Mucosa of stomach (tissue), 1 donor: Measurements from ENCODE around the gene CD52.
"Not testable (repeated sequence)": the region's sequence is repeated elsewhere in the genome, so short reads cannot be mapped to it uniquely, and the experiment has no call there.

Source experiments
- H3K27me3 ChIP-seq: one replicate; pipeline ENCODE4 v1.7.0; 2013; ENCODE audit warnings: mild to moderate bottlenecking, low read length; ENCODE audit not compliant: control insufficient read depth, insufficient read depth
- H3K36me3 ChIP-seq: one replicate; pipeline ENCODE4 v1.7.0; 2013; ENCODE audit warnings: low read length; ENCODE audit not compliant: control insufficient read depth, insufficient read depth
- H3K4me1 ChIP-seq: one replicate; pipeline ENCODE4 v1.7.0; 2013; ENCODE audit warnings: mild to moderate bottlenecking, low read length; ENCODE audit not compliant: control insufficient read depth, insufficient read depth
- H3K4me3 ChIP-seq: one replicate; pipeline ENCODE4 v1.7.0; 2013; ENCODE audit warnings: low read length
- H3K9ac ChIP-seq: one replicate; pipeline ENCODE4 v1.7.0; 2013; ENCODE audit warnings: mild to moderate bottlenecking, low read length, moderate library complexity
- H3K9me3 ChIP-seq: one replicate; pipeline ENCODE4 v1.7.0; 2013; ENCODE audit warnings: mild to moderate bottlenecking, low read length, moderate library complexity; ENCODE audit not compliant: control insufficient read depth
- donor health status: Pancreatic carcinoma.

CD52 gene

DNA sequence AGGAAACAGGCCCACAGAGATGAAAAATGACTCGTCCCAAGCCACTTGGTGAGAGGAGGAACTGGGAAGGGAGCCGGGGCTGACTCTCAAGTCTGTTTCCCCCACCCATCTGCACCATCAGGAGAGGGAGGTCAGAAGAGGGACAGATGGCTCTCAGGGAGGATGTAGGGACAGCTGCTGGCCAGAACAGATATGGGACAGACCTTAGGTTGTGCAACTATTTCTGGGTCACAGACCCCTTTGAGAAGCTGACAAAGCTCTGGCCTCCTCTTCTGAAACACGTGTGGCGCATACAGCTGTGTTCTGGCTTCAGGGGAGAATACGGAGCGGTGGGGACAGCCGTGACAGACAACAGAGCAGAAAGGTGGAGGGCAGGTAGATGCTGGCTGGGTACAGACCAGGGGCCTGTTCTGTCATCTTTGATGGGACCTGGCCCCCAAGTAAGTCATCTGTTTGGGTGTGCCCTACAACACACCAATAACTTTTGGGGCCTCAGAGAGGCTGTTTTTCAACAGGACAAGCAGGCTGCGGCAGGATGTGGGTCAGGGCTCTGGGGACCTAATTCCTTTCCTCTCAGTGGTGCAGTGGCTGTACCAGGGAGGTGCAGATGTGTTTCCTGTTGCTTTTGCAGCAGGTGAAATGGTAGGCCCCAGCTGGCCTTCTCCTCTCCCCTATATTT lies 30.6 kb upstream of the CD52 start:
- H3K4me3 ChIP-seq = no peak overlapping the region
- no peaks in the 10 kb centered on the region for H3K9me3 ChIP-seq
- peaks cover 53% of the 10 kb centered on the region for H3K4me1 ChIP-seq
- H3K36me3 ChIP-seq = no peaks in the 10 kb centered on the region
- H3K27me3 ChIP-seq = no peaks in the 10 kb centered on the region
- no peak overlapping the region for H3K9ac ChIP-seq

DNA sequence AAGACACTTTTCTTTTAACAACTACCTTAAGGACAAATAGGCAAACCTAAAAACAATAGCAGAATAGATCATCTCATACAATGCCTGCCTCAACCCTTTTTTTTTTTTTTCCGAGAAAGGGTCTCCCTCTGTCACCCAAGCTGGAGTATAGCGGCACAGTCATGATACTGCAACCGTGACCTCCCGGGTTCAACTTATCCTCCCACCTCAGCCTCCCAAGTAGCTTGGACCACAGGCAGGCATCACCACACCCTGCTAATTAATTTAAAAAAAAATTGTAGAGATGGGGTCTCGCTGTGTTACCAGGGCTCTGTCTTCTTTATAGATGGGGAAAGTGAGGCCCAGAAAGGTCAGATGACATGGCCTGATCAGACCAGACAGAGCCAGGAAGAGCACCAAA lies 29.9 kb upstream of the CD52 start:
- Histone ChIP-seq H3K4me1 (peaks cover 51% of the 10 kb centered on the region), H3K9ac (no peak overlapping the region), H3K27me3 (no peaks in the 10 kb centered on the region), H3K4me3 (no peak overlapping the region), H3K36me3 (no peaks in the 10 kb centered on the region), H3K9me3 (no peaks in the 10 kb centered on the region)

GRCh38 chr1:26288311-26288941 lies 29.3 kb upstream of the CD52 start:
- H3K9ac ChIP-seq = no peak overlapping the region

DNA sequence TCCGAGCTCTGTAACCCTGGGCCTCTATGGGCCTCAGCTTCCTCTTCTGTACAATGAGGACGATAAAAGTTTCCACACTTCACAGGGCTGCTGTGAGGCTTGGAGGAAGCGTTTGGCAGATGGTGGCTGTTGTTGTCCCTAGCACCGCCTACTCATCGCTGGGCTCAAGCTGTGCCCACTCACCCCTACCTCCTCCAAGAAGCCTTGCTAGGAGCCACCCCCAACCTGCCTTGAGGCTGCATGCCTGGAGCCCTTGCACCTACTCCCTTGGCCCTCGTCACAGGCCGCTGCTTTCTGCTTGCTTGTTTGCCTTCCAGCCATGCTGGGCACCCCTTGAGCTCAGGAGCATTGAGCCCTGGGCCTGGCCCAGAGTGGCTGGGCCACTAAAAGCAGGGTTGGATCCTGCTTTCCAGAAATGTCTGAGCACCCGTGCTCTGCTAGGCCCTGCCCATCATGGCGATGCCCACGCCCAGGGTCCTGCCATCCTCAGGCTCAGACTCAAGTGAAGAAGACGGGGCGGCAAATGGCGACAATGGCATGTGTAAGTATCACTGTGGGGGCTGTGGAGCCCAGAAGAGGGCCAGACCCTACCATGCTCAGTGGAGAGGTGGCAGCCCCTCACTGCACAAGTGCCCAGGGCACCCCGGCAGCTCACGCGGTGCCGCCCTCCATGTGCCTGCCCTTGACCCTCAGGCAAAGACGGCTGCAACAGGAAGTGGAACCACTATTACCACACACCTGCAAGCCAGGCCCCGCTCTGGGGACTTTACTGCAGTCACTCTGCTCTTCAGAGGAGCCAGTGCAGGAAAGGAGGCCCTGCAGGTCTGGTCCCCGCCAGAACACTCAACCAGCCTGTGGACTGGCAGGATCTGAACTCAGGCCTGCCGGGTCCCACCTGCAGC lies 28.3 kb upstream of the CD52 start:
- no peaks in the 10 kb centered on the region for H3K9me3 ChIP-seq
- no peaks in the 10 kb centered on the region for H3K36me3 ChIP-seq
- no peaks in the 10 kb centered on the region for H3K27me3 ChIP-seq
- H3K4me3 ChIP-seq = no peak overlapping the region
- no peak overlapping the region for H3K9ac ChIP-seq
- H3K4me1 ChIP-seq = peaks cover 36% of the 10 kb centered on the region

More at GRCh38 chr1:26288311-26288941, 29.3 kb upstream of the CD52 start:
- Histone ChIP-seq H3K9me3 (no peaks in the 10 kb centered on the region), H3K4me3 (no peak overlapping the region), H3K36me3 (no peaks in the 10 kb centered on the region), H3K4me1 (peaks cover 45% of the 10 kb centered on the region), H3K27me3 (no peaks in the 10 kb centered on the region)

DNA sequence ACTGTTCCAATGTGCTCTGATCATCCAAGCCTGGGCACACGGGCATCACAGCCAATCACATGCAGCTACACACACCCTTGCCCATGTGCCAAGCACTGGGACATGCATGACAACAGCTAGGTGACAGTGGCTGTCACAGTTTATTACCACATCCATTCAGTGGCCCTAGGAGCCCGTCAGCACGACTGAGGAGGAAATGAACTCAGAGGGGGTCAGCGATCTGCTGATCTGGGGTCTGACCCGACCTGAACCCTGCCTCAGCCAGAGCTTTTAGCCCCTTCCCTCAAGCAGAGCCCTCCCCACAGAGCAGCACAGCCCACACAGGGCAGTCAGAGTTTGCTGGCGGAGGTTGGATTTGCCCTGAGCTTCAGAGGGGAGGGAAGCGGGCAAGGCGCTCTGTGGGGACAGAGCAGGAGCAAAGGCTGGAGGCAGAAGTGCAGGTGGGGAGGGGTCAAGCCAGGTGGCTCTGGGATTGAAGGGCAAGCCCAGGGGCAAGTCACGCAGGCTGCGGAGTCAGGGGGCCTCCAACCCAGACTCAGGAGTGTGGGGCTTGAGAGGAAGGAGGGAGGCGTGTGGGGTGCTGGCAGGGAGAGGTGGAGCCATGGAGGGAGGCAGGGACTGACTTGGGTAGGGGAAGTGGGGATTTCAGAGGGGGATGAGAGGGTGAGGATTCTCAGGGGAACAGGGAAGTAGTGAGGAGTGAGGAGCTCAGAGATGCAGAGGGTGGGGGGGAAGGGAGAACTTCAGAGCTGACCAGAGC lies 27.5 kb upstream of the CD52 start:
- Histone ChIP-seq H3K36me3 (no peaks in the 10 kb centered on the region), H3K4me3 (no peak overlapping the region), H3K9ac (no peak overlapping the region), H3K9me3 (no peaks in the 10 kb centered on the region), H3K4me1 (peaks cover 27% of the 10 kb centered on the region), H3K27me3 (no peaks in the 10 kb centered on the region)

DNA sequence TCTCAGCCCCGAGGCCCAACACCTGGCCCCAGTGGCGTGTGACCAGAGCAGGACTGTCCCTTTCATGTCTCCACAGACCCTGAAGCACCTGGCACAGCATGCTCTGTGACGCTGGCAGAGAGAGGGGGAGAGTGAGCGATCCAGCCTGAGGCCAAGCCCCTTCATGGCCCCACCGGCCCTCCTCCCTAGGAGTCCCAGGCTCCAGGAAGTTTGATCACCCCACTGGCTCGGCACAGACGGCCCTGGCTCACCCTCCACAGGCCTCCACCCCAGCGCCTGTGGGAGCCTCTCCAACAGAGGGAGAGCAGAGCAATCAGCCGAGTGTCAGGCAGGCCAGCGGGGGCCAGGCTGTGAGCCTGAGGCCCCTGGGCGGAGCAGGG lies 26.9 kb upstream of the CD52 start:
- H3K36me3 ChIP-seq = no peaks in the 10 kb centered on the region
- H3K9ac ChIP-seq = no peak overlapping the region
- no peaks in the 10 kb centered on the region for H3K27me3 ChIP-seq
- H3K4me1 ChIP-seq = peaks cover 22% of the 10 kb centered on the region
- no peaks in the 10 kb centered on the region for H3K9me3 ChIP-seq
- no peak overlapping the region for H3K4me3 ChIP-seq

- Histone ChIP-seq H3K27me3 (no peaks in the 10 kb centered on the region), H3K4me3 (no peak overlapping the region), H3K9ac (no peak overlapping the region), H3K4me1 (peaks cover 20% of the 10 kb centered on the region), H3K9me3 (no peaks in the 10 kb centered on the region), H3K36me3 (no peaks in the 10 kb centered on the region)
Observed at GRCh38 chr1:26291433-26291832, 26.3 kb upstream of the CD52 start.

DNA sequence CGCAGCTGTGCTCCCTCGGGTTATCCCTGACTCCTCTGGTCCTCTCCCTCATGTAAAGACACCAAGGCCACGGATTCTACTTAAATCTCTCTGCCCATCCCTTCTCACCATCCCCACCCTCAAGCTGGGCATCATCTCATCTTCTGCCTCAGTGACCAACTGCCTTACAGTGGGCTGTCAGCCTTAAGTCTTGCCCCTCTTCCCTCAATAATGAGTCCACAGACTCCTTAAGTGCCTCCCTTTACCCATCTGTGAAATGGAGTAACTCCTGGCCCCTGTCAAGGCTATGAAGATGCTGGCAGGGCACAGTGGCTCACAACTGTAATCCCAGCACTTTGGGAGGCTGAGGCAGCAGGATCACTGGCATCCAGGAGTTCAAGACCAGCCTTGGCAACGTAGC lies 25.8 kb upstream of the CD52 start:
- Histone ChIP-seq H3K4me1 (peaks cover 20% of the 10 kb centered on the region), H3K4me3 (no peak overlapping the region), H3K27me3 (no peaks in the 10 kb centered on the region), H3K36me3 (no peaks in the 10 kb centered on the region), H3K9ac (no peak overlapping the region), H3K9me3 (no peaks in the 10 kb centered on the region)

DNA sequence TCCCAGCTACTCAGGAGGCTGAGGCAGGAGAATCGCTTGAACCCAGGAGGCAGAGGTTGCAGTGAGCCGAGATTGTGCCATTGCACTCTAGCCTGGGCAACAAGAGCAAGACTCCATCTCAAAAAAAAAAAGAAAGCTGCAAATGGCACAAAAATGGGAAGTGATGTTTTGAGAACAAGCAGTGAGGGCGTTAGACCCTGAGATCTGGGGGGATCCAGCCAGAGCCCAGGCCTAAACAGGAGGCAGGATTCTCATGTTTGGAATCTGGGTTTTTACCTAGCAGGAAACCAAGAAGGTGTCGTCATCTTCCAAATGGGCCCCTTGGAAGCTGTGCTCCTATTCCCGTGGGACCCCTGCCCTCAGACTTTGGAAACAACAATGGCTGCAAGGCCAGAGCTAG lies 25.0 kb upstream of the CD52 start:
- not testable (repeated sequence) for H3K9ac ChIP-seq, H3K36me3 ChIP-seq, H3K27me3 ChIP-seq, H3K4me3 ChIP-seq, H3K9me3 ChIP-seq
- H3K4me1 ChIP-seq = peaks cover 20% of the 10 kb centered on the region

DNA sequence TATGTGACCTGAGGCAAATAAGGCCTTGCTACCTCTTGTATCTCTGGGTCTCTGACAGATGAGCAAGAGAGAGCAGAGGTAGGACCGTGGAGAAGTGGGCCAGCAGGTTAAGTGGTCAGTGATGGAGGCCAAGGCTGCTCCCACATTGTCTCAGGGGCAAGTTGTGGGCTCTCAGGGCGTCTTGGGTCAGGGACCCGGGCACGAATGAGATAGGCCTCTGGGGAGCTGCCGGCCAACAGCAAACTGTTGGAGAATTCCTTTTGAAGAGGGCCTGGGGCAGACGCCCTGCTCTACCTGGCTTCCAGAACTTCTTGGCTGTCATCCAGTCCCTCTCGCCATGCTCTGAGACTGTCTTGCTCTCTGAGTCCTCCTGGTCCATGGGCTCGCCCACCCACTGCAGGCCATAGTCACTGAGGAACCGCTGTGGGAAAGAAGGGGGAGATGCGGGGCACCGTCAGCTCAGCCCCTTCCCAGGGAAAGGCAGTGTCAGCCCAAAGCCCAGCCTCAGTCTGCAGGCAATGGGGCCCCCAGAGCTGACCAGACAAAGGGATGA lies 23.8 kb upstream of the CD52 start:
- H3K4me1 ChIP-seq = peaks cover 11% of the 10 kb centered on the region
- no peak overlapping the region for H3K9ac ChIP-seq

GRCh38 chr1:26295194-26296138 lies 22.3 kb upstream of the CD52 start:
- Histone ChIP-seq H3K9me3 (no peaks in the 10 kb centered on the region), H3K9ac (no peak overlapping the region), H3K4me3 (no peak overlapping the region), H3K4me1 (no peaks in the 10 kb centered on the region), H3K36me3 (no peaks in the 10 kb centered on the region), H3K27me3 (no peaks in the 10 kb centered on the region)

More for the DNA sequence above, 23.8 kb upstream of the CD52 start:
- Histone ChIP-seq H3K27me3 (no peaks in the 10 kb centered on the region), H3K36me3 (no peaks in the 10 kb centered on the region), H3K4me3 (no peak overlapping the region), H3K9me3 (no peaks in the 10 kb centered on the region)
